ENCODE measurements around the gene RAB9A. TPM values are rescaled to one million over a fixed set of nuclear protein-coding genes. Genes with fewer than 3 reads are reported as not detected.

Gene RAB9A
- total and polyA plus RNA-seq, 2 donors from 2014 or later, result 31.1 to 33.7 TPM

DNA sequence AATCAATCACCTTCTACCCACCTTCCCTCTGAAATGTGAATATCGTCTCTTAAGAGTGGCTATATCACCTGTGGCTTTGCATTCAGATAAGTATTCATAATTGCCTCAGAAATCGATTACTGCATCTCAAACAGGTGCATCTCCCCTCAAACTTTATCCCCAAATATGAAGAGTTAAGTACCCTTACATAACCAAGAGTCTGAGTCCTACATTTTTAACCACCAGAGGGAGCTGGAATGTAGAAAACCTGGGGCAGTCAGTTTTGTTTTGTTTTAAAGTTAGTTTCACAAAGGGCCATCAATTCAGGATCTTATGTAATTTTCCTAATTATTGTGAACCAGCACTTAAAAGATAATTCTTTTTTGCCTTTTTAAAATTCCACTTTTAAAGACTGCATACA, 30.3 kb upstream of the RAB9A start:
- no peak overlapping the region for H3K27ac ChIP-seq (ENCODE audit: low read depth in 2 of 2, low read length in 2 of 2)

DNA sequence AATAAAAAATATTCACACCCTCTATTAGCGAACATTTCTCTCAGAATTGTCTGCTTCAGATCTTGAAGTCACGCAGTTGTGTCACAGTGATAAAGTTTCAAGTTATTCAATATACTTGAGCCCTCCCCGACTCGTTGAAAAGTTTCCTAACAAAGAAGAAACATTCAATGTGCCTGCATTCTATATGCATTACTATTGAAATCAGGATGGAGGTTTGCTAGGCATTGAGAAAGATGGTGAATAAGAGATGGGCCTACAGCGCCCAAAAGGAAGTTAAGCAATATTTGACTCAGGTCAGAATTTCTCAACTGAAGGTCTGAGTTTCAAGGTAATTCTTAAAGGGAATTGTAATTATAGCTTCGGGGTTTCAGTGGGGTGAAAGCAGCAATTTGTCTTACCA, 29.9 kb upstream of the RAB9A start:
- Histone ChIP-seq H3K9ac (ENCODE audit: low read length in 3 of 3) (no peak overlapping the region), H3K4me1 (ENCODE audit: control insufficient read depth in 2 of 3, insufficient read depth in 2 of 3, low read depth in 1 of 3, low read length in 3 of 3) (no peaks in the 10 kb centered on the region), H3K4me3 (ENCODE audit: low read length in 3 of 3) (no peak overlapping the region), H3K27me3 (ENCODE audit: control insufficient read depth, insufficient read depth, low read length) (peaks cover 5% of the 10 kb centered on the region), H3K9me3 (ENCODE audit: control insufficient read depth in 2 of 3, insufficient read depth in 1 of 3, low read length in 3 of 3) (no peaks in the 10 kb centered on the region), H3K36me3 (ENCODE audit: control insufficient read depth in 2 of 3, insufficient read depth in 3 of 3, low read length in 3 of 3) (peaks cover 2 to 4% (median 4%) of the 10 kb centered on the region in 3 donors), H3K27ac (ENCODE audit: low read depth in 2 of 2, low read length in 2 of 2) (no peak overlapping the region)
- no peak for TF ChIP-seq CTCF (IDR thresholded peaks at IDR 0.05; ENCODE audit: borderline replicate concordance, extremely low read depth, insufficient read depth)
- intact Hi-C loops (cut with DNase I), result loop anchor here (10.0 kb wide), 1 partner anchor 376 kb away; no protein-coding TSS in a partner anchor
- FAIRE-seq, result no peak
- DNase-seq, result no peak

More for the DNA sequence above, 30.3 kb upstream of the RAB9A start:
- peak in 2 of 5 donors; percentile 67 to 71 for DNase-seq
- no peaks in the 10 kb centered on the region for H3K9me3 ChIP-seq (ENCODE audit: control insufficient read depth in 2 of 3, insufficient read depth in 1 of 3, low read length in 3 of 3)
- intact Hi-C loops (cut with DNase I), result loop anchor here (10.0 kb wide), 1 partner anchor 376 kb away; no protein-coding TSS in a partner anchor
- H3K27me3 ChIP-seq (ENCODE audit: control insufficient read depth, insufficient read depth, low read length), result peaks cover 4% of the 10 kb centered on the region
- FAIRE-seq, result peak; percentile 98
- no peaks in the 10 kb centered on the region for H3K4me1 ChIP-seq (ENCODE audit: control insufficient read depth in 2 of 3, insufficient read depth in 2 of 3, low read depth in 1 of 3, low read length in 3 of 3)
- H3K4me3 ChIP-seq (ENCODE audit: low read length in 3 of 3), result no peak overlapping the region
- H3K36me3 ChIP-seq (ENCODE audit: control insufficient read depth in 2 of 3, insufficient read depth in 3 of 3, low read length in 3 of 3), result peaks cover 2 to 4% (median 3%) of the 10 kb centered on the region in 3 donors
- TF ChIP-seq CTCF (IDR thresholded peaks at IDR 0.05; ENCODE audit: borderline replicate concordance, extremely low read depth, insufficient read depth), result peak; percentile 60
- H3K9ac ChIP-seq (ENCODE audit: low read length in 3 of 3), result no peak overlapping the region

GRCh38 chrX:13661735-13662288, 27.1 kb upstream of the RAB9A start:
- Histone ChIP-seq H3K27ac (ENCODE audit: low read depth in 2 of 2, low read length in 2 of 2) (no peak overlapping the region), H3K36me3 (ENCODE audit: control insufficient read depth in 2 of 3, insufficient read depth in 3 of 3, low read length in 3 of 3) (peaks cover 0 to 4% (median 2%) of the 10 kb centered on the region in 3 donors), H3K27me3 (ENCODE audit: control insufficient read depth, insufficient read depth, low read length) (peaks cover 8% of the 10 kb centered on the region), H3K9me3 (ENCODE audit: control insufficient read depth in 2 of 3, insufficient read depth in 1 of 3, low read length in 3 of 3) (no peaks in the 10 kb centered on the region), H3K4me3 (ENCODE audit: low read length in 3 of 3) (no peak overlapping the region), H3K4me1 (ENCODE audit: control insufficient read depth in 2 of 3, insufficient read depth in 2 of 3, low read depth in 1 of 3, low read length in 3 of 3) (no peaks in the 10 kb centered on the region), H3K9ac (ENCODE audit: low read length in 3 of 3) (no peak overlapping the region)
- no peak for DNase-seq
- no peak for TF ChIP-seq CTCF (IDR thresholded peaks at IDR 0.05; ENCODE audit: borderline replicate concordance, extremely low read depth, insufficient read depth)
- intact Hi-C loops (cut with DNase I), result no loop called here
- FAIRE-seq, result no peak

Data from kidney (tissue), 14 donors.